AG04450 (cell line): Measurements from ENCODE around the gene NAA15. TPM values are rescaled to one million over a fixed set of nuclear protein-coding genes. Genes with fewer than 3 reads are reported as not detected.

Experiments
- CTCF ChIA-PET: fragments of 300-600, 350-600 bp; formaldehyde crosslinking; extraction: SDS; loops from one replicate; lab custom pipeline; 2022; ENCODE audit warnings: antibody characterized with exemption, inconsistent platforms; lab: Charles Lee
- POLR2A ChIA-PET: fragments of 350-600 bp; formaldehyde crosslinking; extraction: SDS; loops from one replicate; lab custom pipeline; 2021; ENCODE audit warnings: antibody characterized with exemption, inconsistent platforms; lab: Yijun Ruan, JAX
- DNase-seq: peaks from one replicate; pipeline ENCODE4 v3.0.0-alpha.2; 2011; ENCODE audit warnings: low read depth, low spot score
- H3K27ac ChIP-seq: one replicate; pipeline ENCODE4 v1.5.1; 2012; ENCODE audit warnings: low read depth, low read length, control low read depth
- H3K27me3 ChIP-seq: one replicate; pipeline ENCODE4 v1.6.0; 2012; ENCODE audit warnings: low read length; ENCODE audit not compliant: control insufficient read depth, insufficient read depth
- H3K4me3 ChIP-seq: 2 replicates; pipeline ENCODE4 v1.5.1; 2011; ENCODE audit warnings: mild to moderate bottlenecking, low read depth, low read length, control low read depth
- H3K9me3 ChIP-seq: 2 replicates; pipeline ENCODE4 v1.5.1; 2012; ENCODE audit warnings: low read length; ENCODE audit not compliant: control insufficient read depth, insufficient read depth
- CTCF ChIP-seq: IDR thresholded peaks from 2 replicates; pipeline ENCODE4 v1.5.1; 2011; ENCODE audit warnings: low read depth, low read length, control low read depth, inconsistent platforms
- polyA plus RNA-seq: library from polyadenylated mRNA; depleted of rRNA; stranded (reverse); fragments of >200 nt; gene quantifications from 2 replicates; pipeline ENCODE4 v1.2.3, GENCODE V29; 2011; rRNA removed
- small RNA-seq: library from RNA; depleted of rRNA; stranded (forward); fragments of <200 nt; gene quantifications from one replicate; pipeline ENCODE3, GENCODE V24; 2012; ENCODE audit warnings: low read depth; ENCODE audit not compliant: insufficient read length

NAA15 gene
- polyA plus RNA-seq, 1 experiment: 30.2 TPM

DNA sequence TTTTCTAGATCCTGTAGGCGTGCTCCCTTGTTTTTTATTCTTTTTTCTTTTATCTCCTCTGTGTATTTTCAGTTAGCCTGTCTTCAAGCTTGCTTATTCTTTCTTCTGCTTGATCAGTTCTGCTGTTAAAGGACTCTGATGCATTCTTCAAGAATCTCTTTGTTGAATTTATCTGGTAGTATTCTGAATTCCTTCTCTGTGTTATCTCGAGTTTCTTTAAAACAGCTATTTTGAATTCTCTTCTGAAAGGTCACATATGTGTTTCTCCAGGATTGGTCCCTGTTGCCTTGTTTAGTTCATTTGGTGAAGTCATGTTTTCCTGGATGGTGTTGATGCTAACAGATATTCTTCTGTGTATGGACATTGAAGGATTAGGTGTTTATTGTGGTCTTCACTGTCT lies 167.9 kb downstream of the NAA15 start:
- Histone ChIP-seq H3K27me3 (no peaks in the 10 kb centered on the region), H3K9me3 (peaks cover 7% of the 10 kb centered on the region; the same call in 1 of the 2 replicates), H3K4me3 (no peak overlapping the region), H3K27ac (no peak overlapping the region)
- no peak for DNase-seq
- TF ChIP-seq CTCF: no peak
- CTCF ChIA-PET: interaction anchor here (1.0 kb wide), 1 partner anchor 16 kb away, joined by 3 read pairs; no protein-coding TSS in a partner anchor
- POLR2A ChIA-PET: no interaction called here

Small RNA genes within 50 kb of the gene (small RNA-seq; reads per million reads assigned to genes)
- gene RF01225: not detected
- gene RNU6-1074P: not detected
- not detected for gene RNU6-1214P

Other genes with a start within 250 kb of the NAA15 start
- gene ELF2, start 124.3 kb upstream of the NAA15 start, polyA plus RNA-seq: 30.0 and 40.4 TPM in 2 replicates
- 42.6 and 57.7 TPM in 2 replicates for gene MGARP, start 21.3 kb upstream of the NAA15 start, polyA plus RNA-seq
- 46.7 and 52.9 TPM in 2 replicates for gene NDUFC1, start 972 bp downstream of the NAA15 start, polyA plus RNA-seq
- 5.4 and 7.8 TPM in 2 replicates for gene RAB33B, start 152.6 kb downstream of the NAA15 start, polyA plus RNA-seq